Endothelial cell of hepatic sinusoid (primary cell): ENCODE measurements around the gene PGRMC2.
"Not testable (repeated sequence)": the region's sequence is repeated elsewhere in the genome, so short reads cannot be mapped to it uniquely, and the experiment has no call there.

Source experiments
- in situ Hi-C: cut with HindIII; loops from 2 replicates; pipeline ENCODE4 v1.10.0; 2017; ENCODE audit warnings: low sequenced_read_pairs

The PGRMC2 gene

DNA sequence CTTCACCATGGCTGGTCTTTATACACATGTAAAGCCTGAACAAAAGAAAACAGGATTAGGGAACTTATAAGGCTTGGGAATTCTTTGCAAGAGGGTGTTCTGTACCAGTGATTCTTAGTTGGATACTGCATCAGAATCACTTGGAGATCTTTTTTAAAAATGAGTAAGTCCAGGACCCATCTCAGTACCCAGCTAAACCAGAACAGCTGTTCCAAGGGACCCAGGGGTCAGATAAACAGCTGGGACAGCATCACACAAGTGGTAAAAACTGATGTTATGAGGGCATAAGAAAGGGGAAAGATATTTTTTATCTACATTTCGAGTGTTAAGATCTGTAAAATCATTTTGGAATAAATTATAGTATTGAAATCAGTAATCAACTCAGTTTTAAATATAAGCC is 16.1 kb downstream of the PGRMC2 start:
- in situ Hi-C loops, result no loop called here

DNA sequence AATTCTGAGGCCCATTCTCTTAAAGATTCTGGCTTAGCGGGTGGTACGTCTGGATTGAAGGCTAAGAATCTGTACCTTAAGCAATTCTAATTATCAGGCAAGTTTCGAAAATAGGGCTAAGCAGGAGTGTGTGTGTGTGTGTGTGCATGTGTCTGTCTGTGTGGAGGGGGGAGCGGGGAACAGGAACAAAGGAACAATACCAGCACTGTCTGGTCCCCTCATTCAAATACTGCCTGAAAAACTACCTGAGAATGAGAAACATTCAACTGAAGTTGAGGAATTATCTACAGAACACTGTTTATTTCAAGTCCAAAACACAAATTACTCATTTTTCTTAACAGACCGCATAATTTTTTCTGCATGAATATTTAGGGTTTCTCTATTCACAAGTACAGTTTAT is 18.6 kb downstream of the PGRMC2 start:
- in situ Hi-C loops, result no loop called here

DNA sequence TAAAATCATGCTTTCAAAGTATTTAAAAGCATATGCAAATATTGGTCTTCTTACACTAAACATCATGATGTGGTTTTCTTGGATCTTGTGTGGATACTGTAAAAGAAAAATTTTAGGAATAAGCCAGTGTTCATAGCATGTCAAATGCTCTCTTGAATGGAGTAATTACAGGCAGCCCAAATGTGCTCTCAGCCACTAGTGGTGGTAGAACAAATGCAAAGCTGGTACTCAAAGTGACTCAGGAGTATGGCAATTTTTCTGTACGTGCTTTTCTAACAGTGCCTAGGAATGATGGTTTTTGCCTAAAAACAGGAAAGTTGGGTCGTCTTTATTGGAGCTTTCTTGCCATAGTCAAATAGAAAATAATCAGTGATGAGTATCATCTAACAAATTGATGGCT is 19.9 kb downstream of the PGRMC2 start:
- in situ Hi-C loops, result no loop called here

DNA sequence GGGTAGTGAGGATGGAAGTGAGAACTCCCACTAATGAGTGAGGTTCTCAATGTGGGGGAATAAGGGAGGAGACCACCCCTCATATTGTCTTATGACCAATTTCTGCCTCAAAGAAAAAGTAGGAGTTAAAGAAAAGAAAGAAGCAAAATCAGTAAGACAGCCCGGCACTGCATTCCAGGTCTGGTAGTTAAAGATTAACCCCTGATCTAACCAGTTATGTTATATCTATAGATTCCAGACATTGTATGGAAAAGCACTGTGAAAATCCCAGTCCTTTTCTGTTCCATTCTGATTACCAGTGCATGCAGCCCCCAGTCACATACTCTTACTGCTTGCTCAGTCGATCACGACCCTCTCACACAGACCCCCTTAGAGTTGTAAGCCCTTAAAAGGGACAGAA is 20.4 kb downstream of the PGRMC2 start:
- in situ Hi-C loops, result not testable (repeated sequence)

DNA sequence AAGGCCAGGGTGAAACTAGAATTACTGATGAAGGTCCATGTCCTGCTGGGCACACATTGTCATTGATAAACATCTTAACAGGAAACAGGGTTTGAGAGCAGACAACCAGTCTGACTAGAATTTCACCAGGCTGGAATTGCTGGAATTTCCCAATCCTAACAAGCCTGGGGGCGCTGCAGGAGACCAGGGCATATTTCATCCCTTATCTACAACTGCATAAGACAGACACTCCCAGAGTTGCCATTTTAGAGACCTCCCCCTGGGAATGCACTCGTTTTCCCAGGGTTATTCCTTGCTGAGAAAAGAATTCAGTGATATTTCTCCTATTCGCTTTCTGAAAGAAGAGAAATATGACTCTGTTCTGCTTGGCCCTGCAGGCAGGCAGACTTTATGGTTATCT is 22.1 kb downstream of the PGRMC2 start:
- in situ Hi-C loops, result not testable (repeated sequence)

DNA sequence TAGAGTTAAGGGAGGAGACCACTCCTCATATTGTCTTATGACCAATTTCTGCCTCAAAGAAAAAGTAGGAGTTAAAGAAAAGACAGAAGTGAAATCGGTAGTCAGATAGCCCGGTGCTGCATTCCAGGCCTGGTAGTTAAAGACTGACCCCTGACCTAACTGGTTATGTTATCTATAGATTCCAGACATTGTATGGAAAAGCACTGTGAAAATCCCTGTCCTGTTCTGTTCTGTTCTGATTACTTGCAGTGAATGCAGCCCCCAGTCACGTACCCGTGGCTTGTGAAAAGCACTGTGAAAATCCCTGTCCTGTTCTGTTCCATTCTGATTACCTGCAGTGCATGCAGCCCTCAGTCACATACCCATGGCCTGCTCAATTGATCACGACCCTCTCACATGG is 27.7 kb downstream of the PGRMC2 start:
- in situ Hi-C loops, result not testable (repeated sequence)

DNA sequence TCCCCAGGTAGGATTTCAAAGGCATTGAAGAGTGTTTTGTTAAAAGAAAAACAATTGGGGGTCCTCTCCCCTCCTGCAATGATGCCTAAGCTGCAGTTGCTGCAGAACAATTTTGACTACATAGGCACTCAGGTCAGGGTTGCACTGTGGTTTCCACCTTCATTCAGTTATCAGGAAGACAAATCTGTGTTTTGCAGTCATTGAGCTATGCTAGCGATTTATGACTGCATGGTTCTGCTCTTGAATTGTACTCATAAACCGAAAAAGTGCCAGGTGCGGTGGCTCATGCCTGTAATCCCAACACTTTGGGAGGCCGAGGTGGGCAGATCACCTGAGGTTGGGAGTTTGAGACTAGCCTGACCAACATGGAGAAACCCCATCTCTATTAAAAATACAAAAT is 29.4 kb downstream of the PGRMC2 start:
- in situ Hi-C loops, result not testable (repeated sequence)

DNA sequence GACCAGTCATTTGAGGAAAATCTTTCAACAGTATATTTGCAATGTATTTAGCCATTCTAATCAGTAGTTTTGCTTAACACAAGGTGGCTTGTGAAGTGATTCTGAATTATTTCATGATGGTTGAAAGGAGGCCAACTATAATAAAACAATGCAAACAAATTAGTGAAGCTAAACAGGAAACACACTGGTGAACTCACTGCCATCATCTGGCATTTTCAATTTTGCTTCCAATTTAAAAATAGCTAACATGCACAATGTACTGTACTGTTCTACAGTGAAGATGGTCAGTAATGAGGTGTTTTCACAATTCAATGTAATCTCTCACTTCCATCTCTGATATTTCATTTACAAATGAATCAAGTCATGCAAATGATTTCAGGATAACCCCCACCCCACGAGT is 31.1 kb downstream of the PGRMC2 start:
- in situ Hi-C loops, result no loop called here

DNA sequence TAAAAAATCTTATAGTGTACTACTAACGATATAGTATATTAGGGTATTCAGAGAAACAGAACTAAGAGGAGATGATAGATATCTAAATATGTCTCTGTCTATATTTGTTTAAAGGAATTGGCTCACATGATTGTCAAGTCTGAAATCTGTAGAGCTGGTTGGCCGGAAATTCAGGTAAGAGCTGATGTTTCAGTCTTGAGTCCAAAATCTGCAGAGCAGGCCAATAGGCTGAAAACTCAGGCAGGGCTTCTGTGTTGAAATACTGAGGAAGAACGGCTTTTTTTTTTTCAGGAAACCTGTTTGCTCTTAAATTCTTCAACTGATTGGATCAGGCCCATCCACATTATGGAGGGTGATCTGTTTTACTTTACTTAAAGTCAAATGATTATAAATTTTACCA is 31.7 kb downstream of the PGRMC2 start:
- in situ Hi-C loops, result no loop called here

DNA sequence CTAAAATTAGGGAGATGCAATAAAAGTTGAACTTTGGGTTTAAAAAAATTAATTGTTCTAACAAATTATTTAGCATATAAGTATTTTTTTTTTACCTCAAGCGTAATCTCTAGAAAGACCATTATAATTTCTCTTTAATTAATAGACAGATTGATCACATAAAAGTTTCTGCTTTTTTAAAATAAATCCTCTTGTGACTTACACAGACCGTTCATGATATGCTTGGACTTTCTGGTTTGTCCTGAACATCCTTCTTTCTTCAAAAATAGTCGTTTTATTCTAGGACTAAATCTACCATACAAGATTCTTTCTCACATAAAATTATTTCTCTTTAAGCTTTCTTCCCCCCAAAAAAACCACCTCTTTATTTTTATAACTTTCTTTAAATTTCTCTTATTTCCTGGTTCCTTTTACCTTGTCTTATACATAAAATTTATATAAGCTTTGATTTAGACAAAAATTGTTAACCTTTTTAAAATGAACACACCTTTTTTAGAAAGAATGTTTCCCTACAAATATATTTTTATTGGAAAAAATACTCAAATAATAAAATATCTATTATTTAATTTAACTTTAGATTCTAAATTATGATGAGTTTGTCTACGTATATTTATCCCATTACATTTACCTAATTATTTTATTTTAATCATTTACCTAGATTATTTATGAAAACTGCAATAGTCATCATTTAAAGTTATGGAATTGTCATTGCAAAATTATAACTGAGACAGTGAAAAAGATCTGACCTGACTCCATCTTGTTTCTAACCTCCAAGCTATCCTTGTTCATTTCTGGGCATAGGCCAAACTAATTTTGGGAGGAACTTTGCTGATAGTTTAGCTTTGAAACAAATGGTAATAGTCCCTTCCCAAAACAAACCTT is 37.6 kb downstream of the PGRMC2 start:
- in situ Hi-C loops, result no loop called here

DNA sequence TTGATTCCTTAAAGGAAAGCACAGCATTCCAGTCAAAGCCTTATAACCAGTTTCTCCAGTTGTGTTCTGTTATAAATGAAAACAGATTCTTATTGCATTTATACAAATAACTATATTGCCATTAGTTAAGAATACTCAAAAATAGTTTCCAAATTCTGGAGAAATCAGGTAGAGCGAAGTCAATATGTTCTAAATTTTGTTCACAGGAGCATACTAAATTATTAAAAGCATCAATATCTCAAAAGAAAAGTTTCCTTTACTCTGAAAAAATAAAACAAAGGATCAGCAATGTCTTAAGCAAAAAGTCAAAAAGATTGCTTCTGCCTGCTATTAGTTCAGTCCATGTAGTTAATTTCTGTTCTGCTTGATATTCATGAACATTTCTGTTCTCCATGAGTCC is 39.7 kb downstream of the PGRMC2 start:
- in situ Hi-C loops, result no loop called here

DNA sequence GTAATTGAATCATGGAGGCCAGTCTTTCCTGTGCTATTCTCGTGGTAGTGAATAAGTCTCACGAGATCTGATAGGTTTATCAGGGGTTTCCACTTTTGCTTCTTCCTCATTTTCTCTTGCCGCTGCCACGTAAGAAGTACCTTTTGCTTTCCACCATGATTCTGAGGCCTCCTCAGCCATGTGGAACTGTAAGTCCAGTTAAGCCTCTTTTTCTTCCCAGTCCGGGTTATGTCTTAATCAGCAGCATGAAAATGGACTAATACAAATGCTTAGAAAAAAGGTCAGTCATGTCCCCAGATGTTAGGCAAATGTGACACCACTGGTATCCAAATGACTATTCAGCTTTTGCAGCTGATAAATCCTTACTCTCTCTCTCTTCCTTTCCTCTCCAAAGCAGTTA is 42.2 kb downstream of the PGRMC2 start:
- in situ Hi-C loops, result not testable (repeated sequence)

DNA sequence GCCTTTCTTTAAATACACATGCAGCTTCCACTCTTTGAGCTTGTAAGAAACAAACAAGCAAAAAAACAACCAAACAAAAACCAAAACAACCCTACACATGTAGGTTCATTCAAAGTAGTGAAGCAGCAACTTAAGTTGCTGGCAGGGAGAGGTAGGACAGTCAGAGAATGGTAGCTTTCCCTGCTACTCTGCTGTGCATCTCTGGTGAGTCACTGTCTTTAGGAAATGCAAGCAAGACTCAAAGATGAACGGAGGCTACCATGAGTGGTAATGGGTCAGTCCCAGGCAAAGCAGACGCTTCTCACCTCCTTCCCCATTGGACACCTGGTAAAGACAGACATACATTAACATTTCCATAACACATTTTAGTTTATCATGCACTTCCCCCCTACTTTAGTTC is 43.2 kb downstream of the PGRMC2 start:
- in situ Hi-C loops, result no loop called here

DNA sequence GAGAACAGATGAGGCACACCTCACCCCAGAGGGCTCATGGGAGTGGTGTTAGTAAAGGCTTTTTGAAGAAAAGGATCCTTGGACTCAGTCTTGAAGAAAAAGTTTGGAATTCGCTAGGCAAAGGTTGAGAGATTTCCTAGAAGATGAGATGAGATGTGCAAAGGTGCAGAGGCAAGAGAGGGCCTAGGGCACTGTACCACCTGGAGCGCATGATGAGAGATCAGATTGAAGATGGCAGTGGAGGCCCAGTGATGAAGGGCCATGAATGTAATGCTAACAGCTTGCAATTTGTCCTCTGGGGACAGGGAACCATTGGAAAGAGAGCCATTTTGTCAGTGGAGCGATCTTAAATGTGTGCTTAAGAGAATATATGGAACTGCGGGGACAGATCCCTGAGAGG is 45.0 kb downstream of the PGRMC2 start:
- in situ Hi-C loops, result no loop called here

DNA sequence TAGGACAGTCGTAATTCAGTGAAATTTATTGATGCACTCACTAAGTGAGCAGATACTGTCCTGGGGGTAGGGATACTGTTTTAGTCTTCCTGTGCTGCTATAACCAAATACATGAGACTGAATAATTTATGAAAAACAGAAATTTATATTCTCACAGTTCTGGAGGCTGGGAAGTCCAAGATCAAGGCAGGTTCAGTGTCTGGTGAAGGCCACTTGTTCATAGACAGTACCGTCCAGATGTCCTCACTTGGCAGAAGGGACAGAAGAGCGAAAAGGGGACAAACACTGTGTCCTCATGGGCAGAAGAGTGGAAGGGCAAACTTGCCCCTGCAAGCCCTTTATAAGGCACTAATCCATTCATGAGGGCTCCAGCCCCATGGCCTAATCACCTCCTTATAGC is 45.6 kb downstream of the PGRMC2 start:
- in situ Hi-C loops, result no loop called here

DNA sequence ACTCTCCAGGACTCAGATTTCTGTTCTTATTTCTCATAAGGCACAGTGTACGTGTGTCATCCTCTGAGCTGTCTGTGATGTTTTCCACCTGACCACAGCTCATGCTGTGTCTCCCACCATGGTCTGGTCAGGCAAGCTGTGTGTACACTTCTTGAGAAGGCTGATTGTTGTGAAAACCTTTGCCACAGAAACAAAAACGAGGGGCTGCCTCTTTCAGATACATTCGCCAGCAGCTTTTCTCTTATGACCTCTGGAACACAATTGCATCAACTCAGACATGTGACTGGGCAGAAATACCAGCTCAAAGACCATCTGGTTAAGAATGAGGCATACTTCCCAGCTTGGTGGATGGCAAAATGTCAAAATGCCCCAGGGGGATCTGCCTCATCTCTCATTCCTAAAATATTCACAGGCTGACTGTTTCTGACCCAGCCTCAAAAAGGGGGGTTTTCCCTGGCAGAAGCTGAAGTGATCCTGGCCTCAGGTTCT is 46.1 kb downstream of the PGRMC2 start:
- in situ Hi-C loops, result no loop called here

DNA sequence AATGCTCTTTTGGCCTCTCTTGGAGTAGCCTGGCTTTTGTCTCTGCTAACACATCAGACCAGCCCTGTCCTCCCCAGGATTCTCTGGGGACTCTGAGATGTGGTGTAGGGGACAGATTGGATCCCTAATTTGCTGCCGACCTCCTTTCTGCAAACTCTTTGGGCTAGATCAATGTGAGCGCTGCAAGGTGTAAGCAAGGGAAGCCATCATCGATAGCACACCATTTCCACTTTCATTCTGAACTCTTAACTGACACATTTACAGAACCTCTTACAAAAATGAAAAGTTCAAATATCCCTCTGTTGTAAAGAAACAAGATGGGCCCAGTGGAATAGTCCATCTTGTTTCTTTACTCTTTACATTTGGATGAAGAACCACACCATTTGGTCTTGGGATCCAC is 46.6 kb downstream of the PGRMC2 start:
- in situ Hi-C loops, result no loop called here

DNA sequence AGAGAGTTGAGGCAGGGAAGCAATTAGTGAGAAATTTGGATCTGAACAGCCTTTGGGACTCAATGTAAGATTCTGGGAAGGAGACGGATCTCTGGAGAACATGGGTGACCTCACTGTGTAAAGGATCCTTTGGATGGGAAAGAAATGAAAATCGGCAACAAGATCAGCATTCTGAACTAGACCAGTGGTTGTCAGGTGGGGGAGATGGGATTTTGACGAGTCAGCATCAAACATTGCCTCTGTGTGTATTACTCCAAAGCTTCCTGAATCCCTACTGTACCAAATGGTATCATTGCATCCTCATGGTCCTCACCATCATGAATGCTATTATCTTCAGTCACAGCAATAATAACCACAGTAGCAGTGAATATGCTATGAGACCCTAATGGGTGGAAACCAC is 52.8 kb downstream of the PGRMC2 start:
- in situ Hi-C loops, result no loop called here

DNA sequence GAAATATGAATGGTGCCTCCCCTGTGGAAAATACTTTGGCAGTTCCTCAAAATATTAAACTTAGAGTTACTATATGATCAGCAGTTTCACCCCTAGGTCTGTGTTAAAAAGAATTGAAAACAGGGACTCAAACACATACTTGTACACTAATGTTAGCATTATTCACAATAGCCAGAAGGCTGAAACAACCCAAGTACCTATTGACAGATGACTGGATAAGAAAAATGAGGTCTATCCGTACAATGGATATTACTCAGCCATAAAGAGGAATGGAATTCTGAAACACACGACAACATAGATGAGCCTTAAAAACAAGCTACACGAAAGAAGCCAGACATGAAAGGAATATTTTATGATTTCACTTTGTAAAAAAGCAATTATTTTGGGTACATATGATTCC is 54.9 kb downstream of the PGRMC2 start:
- in situ Hi-C loops, result no loop called here

DNA sequence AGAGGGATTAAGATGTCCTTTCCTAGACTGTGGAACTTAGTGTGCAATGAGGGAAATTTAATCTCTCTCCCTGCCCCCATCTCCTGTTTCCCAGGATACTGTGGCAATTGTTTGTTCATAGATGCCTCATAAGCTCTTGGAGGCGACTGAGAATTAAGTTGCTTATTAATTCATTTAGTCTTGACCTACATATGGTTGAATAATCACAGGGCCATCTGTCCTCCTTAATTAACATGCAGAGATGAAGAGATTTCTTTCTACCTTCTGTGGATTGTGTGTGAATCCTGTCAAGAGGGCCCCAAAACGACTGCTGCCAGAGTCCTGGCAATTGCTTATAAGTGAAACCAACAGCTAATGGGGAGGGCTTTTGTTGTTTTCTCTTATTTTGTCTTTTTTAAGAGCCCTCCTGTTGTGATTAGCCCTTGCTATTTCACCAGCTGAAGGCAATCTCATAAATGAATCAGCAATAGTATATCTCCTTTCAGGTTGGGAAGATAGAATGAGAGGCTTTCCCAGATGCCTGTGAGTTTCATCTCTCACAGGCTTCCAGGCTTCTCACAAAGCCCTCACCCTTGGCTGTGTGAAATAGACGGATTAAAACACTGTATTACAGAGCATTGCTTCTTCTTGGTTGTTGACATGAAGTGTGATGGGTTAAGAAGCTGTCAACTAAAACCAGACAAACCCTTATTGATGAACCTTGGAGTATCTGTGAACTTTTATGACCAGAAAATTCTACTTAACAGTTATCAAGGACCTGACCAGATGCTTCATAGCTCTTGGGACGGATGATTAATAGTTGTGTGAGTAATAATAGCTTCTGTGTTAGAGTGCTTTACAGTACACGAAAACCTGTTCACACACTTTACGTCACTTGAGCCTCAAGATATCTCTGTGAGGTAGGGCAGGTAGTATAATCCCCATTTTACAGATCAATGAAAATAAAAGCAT is 58.5 kb downstream of the PGRMC2 start:
- in situ Hi-C loops, result no loop called here

DNA sequence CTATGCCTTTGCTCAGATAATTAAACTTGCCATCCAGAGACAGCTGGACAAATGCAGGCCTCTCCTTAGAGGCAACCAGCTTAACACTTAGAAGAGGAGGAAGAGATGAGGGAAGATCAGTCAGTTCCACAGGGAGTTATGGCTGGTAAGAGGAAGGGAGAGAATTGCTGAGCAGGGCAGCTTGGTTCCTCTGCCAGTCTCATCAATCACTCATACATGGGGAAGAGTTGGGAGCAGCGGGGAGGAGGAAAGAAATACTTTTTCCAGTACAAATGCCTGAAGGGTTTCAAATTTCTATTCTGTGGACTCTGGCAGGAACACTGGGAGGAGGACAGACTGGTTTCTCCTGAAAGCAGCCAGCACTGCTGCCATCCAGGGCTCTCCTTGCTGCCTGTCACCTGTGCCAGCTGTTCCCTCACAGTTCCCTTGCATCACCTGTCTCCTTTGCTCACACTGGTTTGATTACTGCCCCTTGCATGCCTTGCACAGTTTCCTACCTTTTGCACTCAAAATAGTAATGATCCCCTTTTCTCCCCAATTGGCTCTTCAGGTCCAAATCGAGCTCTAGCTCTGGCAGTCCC is 59.5 kb downstream of the PGRMC2 start:
- in situ Hi-C loops, result no loop called here
